Esophagus squamous epithelium (tissue), 5 donors: ENCODE measurements around the gene SERPINB5. TPM values are rescaled to one million over a fixed set of nuclear protein-coding genes. Genes with fewer than 3 reads are reported as not detected.

Experiments
- DNase-seq: peaks from one replicate; lab custom pipeline; 2025; lab: John Stamatoyannopoulos, UW
- H3K27ac ChIP-seq, 4 donors: fragments of 200-600 bp; sonication (generic); one replicate each; pipeline ENCODE4 v1.5.1; 2016 to 2019; ENCODE audit warnings: mild to moderate bottlenecking in 1 of 4
- H3K27me3 ChIP-seq, 4 donors: fragments of 200-600 bp; sonication (generic); 1 replicate in 3 of 4; 2 replicates in 1 of 4; pipeline versions ENCODE4 v1.5.1 to v1.6.0; 2017 to 2021; ENCODE audit warnings: antibody characterized with exemption in 1 of 4
- H3K36me3 ChIP-seq, 3 donors: fragments of 200-600 bp; sonication (generic); one replicate each; pipeline ENCODE4 v1.5.1; 2016 to 2019
- H3K4me1 ChIP-seq, 3 donors: fragments of 200-600 bp; sonication (generic); one replicate each; pipeline ENCODE4 v1.5.1; 2017 to 2019
- H3K4me3 ChIP-seq, 4 donors: fragments of 200-600 bp; sonication (generic); 1 replicate in 3 of 4; 2 replicates in 1 of 4; pipeline ENCODE4 v1.5.1; 2016 to 2019; ENCODE audit warnings: mild to moderate bottlenecking in 2 of 4, moderate library complexity in 1 of 4
- H3K9me3 ChIP-seq, 3 donors: fragments of 200-600 bp; sonication (generic); one replicate each; pipeline ENCODE4 v1.5.1; 2016 to 2019
- POLR2A ChIP-seq, 4 donors: fragments of 450-650 bp; IDR thresholded peaks; one replicate each; pipeline ENCODE4 v1.6.1; 2017; ENCODE audit warnings: antibody characterized with exemption in 4 of 4, mild to moderate bottlenecking in 4 of 4, moderate library complexity in 3 of 4
- WGBS, 2 donors: methylation state at CpG; one replicate each; pipeline ENCODE4 v1.1.5; 2018; 5-methylcytosine and 5-hydroxymethylcytosine counted together
- intact Hi-C: fragments of 100-400 bp; cut with DNase I; formaldehyde crosslinking; loops from one replicate; pipeline ENCODE4 v1.15.0; 2022
- total RNA-seq, 4 donors: library from RNA; depleted of rRNA; stranded (reverse); fragments of >200 nt; gene quantifications; one replicate each; pipeline ENCODE4 v1.1.0, GENCODE V29; 2016
- TF ChIP-seq, protein P1 (sequence below), 6 experiments: fragments of 450-650 bp in 4 of 6; fragments of 200-600 bp in 2 of 6; sonication (generic) in 2 of 6; IDR thresholded peaks; one replicate each; pipeline ENCODE4 v1.5.1; 2016 to 2019; ENCODE audit warnings: antibody characterized with exemption in 6 of 6, mild to moderate bottlenecking in 4 of 6, moderate library complexity in 4 of 6
- donor health status: DM: yes; HTN: yes; CAD: no.

Gene SERPINB5
- total RNA-seq, 4 donors from 2014 or later, result 204 to 363 (median 268) TPM

DNA sequence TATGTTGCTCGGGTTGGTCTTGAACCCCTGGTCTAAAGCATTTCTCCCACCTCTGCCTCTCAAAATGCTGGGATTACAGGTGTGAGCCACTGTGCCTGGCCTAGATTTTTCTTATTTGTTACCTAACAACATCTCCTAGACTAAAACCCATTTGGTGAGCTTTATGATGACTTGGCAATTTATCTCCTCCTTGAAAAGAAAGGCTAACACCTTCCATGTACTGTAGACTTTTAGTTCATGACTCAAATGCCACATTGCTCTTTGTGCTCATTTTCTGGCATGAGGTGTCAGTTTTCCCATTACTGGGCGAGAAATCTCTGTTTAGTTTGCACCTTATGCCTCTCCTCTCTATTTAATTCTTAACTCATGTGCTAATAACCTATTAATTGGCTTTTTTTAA lies 12.3 kb upstream of the SERPINB5 start:
- Histone ChIP-seq H3K4me1 (no peaks in the 10 kb centered on the region), H3K27ac (peak overlapping the region in 1 of 4 donors; percentile 11), H3K9me3 (no peaks in the 10 kb centered on the region), H3K36me3 (no peaks in the 10 kb centered on the region), H3K27me3 (peaks cover 0 to 12% (median 0%) of the 10 kb centered on the region in 4 donors), H3K4me3 (no peak overlapping the region)
- no peak for DNase-seq
- TF ChIP-seq, protein P1, sequence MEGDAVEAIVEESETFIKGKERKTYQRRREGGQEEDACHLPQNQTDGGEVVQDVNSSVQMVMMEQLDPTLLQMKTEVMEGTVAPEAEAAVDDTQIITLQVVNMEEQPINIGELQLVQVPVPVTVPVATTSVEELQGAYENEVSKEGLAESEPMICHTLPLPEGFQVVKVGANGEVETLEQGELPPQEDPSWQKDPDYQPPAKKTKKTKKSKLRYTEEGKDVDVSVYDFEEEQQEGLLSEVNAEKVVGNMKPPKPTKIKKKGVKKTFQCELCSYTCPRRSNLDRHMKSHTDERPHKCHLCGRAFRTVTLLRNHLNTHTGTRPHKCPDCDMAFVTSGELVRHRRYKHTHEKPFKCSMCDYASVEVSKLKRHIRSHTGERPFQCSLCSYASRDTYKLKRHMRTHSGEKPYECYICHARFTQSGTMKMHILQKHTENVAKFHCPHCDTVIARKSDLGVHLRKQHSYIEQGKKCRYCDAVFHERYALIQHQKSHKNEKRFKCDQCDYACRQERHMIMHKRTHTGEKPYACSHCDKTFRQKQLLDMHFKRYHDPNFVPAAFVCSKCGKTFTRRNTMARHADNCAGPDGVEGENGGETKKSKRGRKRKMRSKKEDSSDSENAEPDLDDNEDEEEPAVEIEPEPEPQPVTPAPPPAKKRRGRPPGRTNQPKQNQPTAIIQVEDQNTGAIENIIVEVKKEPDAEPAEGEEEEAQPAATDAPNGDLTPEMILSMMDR (IDR thresholded peaks at IDR 0.05), result no peak
- no peak for TF ChIP-seq POLR2A (IDR thresholded peaks at IDR 0.05)
- intact Hi-C loops, result no loop called here
- WGBS, 2 donors, result 78 to 88% methylated on average over 2 of the region's 2 CpGs

GRCh38 chr18:63465059-63465458 lies 11.7 kb upstream of the SERPINB5 start:
- no peak overlapping the region for H3K27ac ChIP-seq
- no peak overlapping the region for H3K4me3 ChIP-seq
- intact Hi-C loops, result no loop called here
- no peaks in the 10 kb centered on the region for H3K36me3 ChIP-seq
- no peaks in the 10 kb centered on the region for H3K4me1 ChIP-seq
- H3K27me3 ChIP-seq, result peaks cover 0 to 12% (median 0%) of the 10 kb centered on the region in 4 donors
- no peak for DNase-seq
- TF ChIP-seq, protein P1 (IDR thresholded peaks at IDR 0.05), result no peak
- no peak for TF ChIP-seq POLR2A (IDR thresholded peaks at IDR 0.05)
- 43 to 61% methylated on average over 2 of the region's 2 CpGs for WGBS, 2 donors
- H3K9me3 ChIP-seq, result no peaks in the 10 kb centered on the region

DNA sequence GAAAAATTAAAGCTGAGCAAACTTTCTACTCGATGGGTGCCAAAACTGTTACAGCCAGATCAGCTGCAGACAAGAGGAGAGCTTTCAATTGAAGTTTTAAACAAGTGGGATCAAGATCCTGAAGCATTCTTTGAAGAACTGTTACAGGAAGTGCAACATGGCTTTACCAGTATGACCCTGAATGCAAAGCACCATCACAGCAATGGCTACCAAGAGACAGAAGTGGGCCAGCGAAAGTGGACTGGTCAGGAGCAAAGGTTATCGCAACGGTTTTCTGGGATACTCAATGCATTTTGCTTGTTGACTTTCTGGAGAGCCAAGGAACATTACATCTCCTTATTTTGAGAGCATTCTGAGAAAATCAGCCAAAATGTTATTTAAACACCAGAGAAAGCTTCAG lies 9.1 kb upstream of the SERPINB5 start:
- no peak for DNase-seq
- WGBS, 2 donors, result 72 to 89% methylated on average over 4 of the region's 4 CpGs

GRCh38 chr18:63468575-63468974 lies 8.2 kb upstream of the SERPINB5 start:
- Histone ChIP-seq H3K4me3 (no peak overlapping the region), H3K36me3 (no peaks in the 10 kb centered on the region), H3K27ac (no peak overlapping the region), H3K9me3 (no peaks in the 10 kb centered on the region), H3K4me1 (peaks cover 0 to 26% (median 3%) of the 10 kb centered on the region in 3 donors), H3K27me3 (peaks cover 0 to 12% (median 0%) of the 10 kb centered on the region in 4 donors)
- DNase-seq, result no peak
- 90 to 91% methylated on average over 3 of the region's 3 CpGs for WGBS, 2 donors
- intact Hi-C loops, result no loop called here
- no peak for TF ChIP-seq POLR2A (IDR thresholded peaks at IDR 0.05)

More for the DNA sequence above, 9.1 kb upstream of the SERPINB5 start:
- H3K4me3 ChIP-seq, result no peak overlapping the region
- peaks cover 0 to 12% (median 0%) of the 10 kb centered on the region in 4 donors for H3K27me3 ChIP-seq
- intact Hi-C loops, result no loop called here
- no peaks in the 10 kb centered on the region for H3K9me3 ChIP-seq
- no peaks in the 10 kb centered on the region for H3K36me3 ChIP-seq
- H3K4me1 ChIP-seq, result peaks cover 0 to 23% (median 3%) of the 10 kb centered on the region in 3 donors
- TF ChIP-seq, protein P1 (IDR thresholded peaks at IDR 0.05), result no peak
- TF ChIP-seq POLR2A (IDR thresholded peaks at IDR 0.05), result no peak
- no peak overlapping the region for H3K27ac ChIP-seq

- DNase-seq, result no peak
- peak overlapping the region; percentile 80 to 90 (median 88) for H3K27ac ChIP-seq
Observed at GRCh38 chr18:63470751-63471150, 6.0 kb upstream of the SERPINB5 start.

More at GRCh38 chr18:63470751-63471150, 6.0 kb upstream of the SERPINB5 start:
- peaks cover 0 to 39% (median 3%) of the 10 kb centered on the region in 3 donors for H3K4me1 ChIP-seq
- peak overlapping the region in 1 of 4 donors; percentile 2 for H3K4me3 ChIP-seq
- 33 to 62% methylated on average over 1 to 11 of the region's 12 CpGs for WGBS, 2 donors
- no peaks in the 10 kb centered on the region for H3K9me3 ChIP-seq
- H3K36me3 ChIP-seq, result no peaks in the 10 kb centered on the region
- intact Hi-C loops, result no loop called here
- TF ChIP-seq, protein P1 (IDR thresholded peaks at IDR 0.05), result no peak
- TF ChIP-seq POLR2A (IDR thresholded peaks at IDR 0.05), result no peak
- no peaks in the 10 kb centered on the region for H3K27me3 ChIP-seq
